ENCODE measurements around the gene TLK1. TPM values are rescaled to one million over a fixed set of nuclear protein-coding genes. Genes with fewer than 3 reads are reported as not detected.

Gene TLK1
- total and polyA plus RNA-seq, 10 of the 15 experiments (the other 5 are each of a cell fraction or from before 2014, with no cell fraction given), result 25.1 to 126 (median 57.3) TPM

DNA sequence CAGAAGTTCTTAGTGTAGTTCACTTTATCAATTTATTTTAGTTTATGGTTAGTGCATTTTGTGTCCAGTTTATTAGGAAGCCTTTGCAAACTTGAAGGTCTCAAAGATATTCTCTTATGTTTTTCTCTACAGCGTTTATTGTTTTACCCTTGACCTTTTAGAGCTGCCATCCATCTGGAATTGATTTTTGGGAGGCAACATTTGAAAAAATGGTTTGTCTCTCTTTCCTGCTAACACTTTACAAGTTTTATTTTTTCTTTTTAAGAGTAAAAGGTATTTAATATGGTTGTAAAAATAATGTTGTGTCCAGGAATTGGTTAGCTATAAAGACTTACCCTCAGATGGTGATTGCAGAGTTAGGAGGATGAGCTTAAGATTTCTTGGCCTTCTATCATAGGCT, 217.7 kb downstream of the TLK1 start (continued):
- TF ChIP-seq, protein P1, sequence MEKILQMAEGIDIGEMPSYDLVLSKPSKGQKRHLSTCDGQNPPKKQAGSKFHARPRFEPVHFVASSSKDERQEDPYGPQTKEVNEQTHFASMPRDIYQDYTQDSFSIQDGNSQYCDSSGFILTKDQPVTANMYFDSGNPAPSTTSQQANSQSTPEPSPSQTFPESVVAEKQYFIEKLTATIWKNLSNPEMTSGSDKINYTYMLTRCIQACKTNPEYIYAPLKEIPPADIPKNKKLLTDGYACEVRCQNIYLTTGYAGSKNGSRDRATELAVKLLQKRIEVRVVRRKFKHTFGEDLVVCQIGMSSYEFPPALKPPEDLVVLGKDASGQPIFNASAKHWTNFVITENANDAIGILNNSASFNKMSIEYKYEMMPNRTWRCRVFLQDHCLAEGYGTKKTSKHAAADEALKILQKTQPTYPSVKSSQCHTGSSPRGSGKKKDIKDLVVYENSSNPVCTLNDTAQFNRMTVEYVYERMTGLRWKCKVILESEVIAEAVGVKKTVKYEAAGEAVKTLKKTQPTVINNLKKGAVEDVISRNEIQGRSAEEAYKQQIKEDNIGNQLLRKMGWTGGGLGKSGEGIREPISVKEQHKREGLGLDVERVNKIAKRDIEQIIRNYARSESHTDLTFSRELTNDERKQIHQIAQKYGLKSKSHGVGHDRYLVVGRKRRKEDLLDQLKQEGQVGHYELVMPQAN (conservative IDR thresholded peaks at IDR 0.05), result no peak
- TF ChIP-seq RELA (IDR thresholded peaks at IDR 0.05; ENCODE audit: borderline replicate concordance, partially characterized antibody) (no peak), KLF5 (IDR thresholded peaks at IDR 0.05; ENCODE audit: partially characterized antibody) (no peak), BRCA1 (IDR thresholded peaks at IDR 0.05; ENCODE audit: low read depth, low read length) (no peak), POU2F2 (IDR thresholded peaks at IDR 0.05; ENCODE audit: borderline replicate concordance, low read depth, low read length) (no peak)
- TF ChIP-seq, protein P2, sequence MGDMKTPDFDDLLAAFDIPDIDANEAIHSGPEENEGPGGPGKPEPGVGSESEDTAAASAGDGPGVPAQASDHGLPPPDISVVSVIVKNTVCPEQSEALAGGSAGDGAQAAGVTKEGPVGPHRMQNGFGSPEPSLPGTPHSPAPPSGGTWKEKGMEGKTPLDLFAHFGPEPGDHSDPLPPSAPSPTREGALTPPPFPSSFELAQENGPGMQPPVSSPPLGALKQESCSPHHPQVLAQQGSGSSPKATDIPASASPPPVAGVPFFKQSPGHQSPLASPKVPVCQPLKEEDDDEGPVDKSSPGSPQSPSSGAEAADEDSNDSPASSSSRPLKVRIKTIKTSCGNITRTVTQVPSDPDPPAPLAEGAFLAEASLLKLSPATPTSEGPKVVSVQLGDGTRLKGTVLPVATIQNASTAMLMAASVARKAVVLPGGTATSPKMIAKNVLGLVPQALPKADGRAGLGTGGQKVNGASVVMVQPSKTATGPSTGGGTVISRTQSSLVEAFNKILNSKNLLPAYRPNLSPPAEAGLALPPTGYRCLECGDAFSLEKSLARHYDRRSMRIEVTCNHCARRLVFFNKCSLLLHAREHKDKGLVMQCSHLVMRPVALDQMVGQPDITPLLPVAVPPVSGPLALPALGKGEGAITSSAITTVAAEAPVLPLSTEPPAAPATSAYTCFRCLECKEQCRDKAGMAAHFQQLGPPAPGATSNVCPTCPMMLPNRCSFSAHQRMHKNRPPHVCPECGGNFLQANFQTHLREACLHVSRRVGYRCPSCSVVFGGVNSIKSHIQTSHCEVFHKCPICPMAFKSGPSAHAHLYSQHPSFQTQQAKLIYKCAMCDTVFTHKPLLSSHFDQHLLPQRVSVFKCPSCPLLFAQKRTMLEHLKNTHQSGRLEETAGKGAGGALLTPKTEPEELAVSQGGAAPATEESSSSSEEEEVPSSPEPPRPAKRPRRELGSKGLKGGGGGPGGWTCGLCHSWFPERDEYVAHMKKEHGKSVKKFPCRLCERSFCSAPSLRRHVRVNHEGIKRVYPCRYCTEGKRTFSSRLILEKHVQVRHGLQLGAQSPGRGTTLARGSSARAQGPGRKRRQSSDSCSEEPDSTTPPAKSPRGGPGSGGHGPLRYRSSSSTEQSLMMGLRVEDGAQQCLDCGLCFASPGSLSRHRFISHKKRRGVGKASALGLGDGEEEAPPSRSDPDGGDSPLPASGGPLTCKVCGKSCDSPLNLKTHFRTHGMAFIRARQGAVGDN (IDR thresholded peaks at IDR 0.05), result no peak
